GM18907 (cell line): ENCODE measurements around the gene PPY.
"Not testable (repeated sequence)": the region's sequence is repeated elsewhere in the genome, so short reads cannot be mapped to it uniquely, and the experiment has no call there.

ENCODE experiments used
- ATAC-seq: cut with Tn5 transposase; IDR thresholded peaks from one replicate; pipeline ENCODE4 v1.9.1; 2021; ENCODE audit warnings: mild to moderate bottlenecking, moderate library complexity; ENCODE audit not compliant: unreplicated experiment

Gene PPY

DNA sequence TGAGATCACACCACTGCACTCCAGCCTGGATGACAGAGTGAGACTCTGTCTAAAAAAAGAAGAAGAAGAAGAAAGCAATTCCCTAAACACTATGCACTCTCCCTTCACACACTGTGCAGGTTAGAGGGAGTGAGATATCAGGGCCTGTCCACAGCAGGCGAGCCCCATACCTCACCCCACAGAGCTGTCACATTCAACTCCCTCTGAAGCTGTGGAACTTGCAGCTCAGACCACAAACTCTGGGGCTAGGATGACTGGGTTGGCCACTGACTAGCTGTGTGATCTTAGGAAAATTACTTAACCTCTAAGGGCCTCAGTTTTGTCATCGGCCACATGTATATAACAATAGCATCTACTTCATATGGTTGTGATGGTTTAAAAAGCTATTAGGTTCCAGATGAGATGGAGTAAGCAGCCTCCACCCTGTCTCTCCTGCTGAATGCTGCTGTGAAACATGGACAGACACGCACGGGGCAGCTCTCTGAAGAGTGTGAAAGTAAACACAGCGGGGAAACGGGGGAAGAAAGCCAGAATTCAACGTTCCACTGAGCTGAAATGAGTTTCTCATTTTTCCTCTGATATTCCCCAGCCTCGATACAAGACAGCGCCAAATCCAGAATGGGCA lies 25.1 kb upstream of the PPY start:
- ATAC-seq: no peak

DNA sequence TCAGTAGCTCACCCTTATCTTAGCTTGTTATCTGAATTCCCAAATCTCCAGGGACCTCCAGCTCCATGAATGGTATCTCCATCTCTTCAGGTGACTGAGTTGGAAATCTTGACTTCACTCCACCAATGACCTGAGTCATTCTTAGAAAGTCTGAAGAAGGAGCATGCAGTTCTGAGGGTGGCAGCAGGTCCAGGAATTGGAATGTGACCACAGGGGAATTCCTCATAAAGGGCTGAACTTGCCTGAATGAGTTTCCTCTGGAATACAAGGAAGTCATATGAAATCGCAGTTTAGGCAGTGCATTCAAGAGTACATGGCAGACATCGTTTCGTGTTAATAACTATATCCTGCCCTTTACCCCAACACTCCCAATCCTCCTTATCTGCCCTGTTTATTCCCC lies 24.0 kb upstream of the PPY start:
- no peak for ATAC-seq

DNA sequence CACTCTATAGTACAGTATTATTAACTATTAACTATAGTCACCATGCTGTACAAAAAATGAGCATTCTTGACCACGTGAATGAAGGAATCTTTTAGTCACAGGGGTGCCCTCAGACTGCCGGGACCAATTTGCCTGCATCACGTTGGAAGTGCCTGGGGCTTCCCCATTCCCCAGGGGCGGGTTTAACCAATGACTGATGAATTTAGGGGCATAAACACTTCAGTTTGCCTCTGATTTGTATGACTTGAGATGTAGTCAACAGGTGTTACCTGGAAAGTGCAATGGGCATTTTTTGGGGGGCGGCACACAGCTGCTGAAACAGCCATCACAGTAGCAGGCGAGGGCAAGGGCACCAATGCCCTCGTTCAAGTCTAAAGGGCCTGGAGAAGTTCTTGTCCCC lies 20.2 kb upstream of the PPY start:
- no peak for ATAC-seq

DNA sequence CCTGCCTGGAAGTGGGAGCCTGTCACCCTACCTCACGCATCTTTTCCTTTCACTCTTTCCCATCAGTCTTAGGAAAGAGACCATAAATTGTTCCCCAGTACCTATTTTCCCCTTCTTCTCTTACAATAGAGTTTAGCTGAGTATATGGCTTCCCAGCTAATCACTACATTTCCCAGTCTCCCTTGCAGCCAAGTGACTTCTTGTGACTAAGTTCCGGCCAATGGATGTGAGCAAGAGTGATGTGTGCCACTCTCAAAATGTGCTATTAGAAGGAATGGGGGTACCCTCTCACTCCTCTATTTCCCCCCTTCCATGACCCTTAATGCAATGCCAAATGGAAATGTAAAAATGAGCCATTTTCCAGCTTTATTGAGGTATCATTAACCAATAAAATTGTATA lies 19.7 kb upstream of the PPY start:
- no peak for ATAC-seq

DNA sequence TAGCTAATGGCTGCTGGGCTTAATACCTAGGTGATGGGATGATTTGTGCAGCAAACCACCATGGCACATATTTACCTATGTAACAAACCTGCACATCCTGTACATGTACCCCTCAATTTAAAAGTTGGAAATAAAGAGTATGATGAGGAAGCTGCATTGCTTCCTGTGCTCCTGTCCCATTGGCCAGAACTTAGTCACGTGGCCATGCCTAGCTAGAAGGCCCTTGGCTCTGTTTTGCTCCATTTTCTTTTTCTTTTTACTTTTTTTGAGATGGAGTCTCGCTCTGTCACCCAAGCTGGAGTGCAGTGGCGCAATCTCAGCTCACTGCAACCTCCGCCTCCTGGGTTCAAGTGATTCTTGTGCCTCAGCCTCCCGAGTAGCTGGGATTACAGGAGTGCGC lies 19.0 kb upstream of the PPY start:
- ATAC-seq: not testable (repeated sequence)

DNA sequence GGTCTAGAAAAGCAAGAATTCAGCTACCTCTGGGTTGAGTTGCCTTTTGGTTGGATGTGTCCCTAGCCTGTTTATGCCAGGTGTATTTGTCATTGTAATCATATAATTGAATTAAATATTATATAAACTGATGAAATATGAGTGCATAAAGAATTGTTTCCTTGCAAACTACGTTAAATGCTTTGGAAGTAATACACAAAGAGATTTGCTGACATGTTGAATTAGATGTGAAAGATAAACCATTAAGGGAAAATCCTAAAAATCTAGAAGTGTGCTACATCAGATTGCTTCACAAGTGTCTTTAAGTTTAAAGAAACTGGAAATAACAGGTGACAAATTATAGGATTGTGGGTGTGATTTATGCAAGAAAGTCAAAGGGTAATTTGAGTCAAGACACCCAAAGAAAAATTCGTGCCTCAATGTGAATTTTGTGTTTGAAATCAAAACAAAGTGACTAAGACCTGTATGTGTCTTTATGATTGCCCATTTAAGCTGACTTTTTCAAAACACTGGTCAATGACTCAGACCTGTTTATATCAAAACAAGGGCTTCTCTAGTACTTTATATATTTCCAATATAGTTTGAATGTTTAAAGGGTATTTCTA lies 16.6 kb upstream of the PPY start:
- ATAC-seq: no peak

DNA sequence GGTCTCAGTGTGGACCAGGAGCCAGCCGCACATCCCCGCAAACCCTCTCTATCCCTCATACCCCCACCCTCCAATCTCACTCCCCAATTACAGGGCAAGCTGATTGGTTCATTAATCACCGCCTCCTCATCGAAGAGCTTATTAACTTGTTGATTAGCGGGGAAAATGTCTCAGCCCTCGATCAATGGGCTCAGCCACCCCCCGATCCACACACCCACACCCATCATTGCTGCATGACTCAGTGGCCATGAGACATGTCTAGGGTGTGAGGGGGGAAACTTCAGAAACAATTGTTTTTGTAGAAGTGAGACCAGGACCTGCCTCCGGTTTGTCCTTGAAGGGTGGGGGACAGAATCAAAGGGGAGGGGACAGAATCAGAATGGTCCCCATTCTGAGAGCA lies 13.9 kb upstream of the PPY start:
- ATAC-seq: no peak

DNA sequence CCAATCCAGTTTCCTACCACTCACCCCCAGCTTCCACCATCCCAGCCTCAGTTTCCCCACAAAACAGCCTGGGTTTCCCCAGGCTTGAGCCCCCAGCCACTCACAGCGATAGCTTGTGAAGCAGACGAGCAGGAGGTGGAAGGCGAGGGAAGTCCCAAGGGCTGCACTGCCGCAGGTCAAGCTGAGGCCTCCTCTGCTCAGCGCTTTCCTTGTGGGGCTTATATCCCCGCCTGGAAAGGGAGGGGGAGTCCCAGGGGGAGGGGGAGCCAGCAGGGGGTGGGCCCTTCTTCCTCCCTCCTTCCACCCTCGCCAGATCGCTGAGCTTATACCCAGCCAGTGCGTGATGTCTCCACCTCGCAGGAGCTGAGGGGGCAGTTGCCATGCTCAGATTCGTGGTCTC lies 11.5 kb upstream of the PPY start, which contains the start of gene PYY:
TSS of gene PYY (minus strand) at position 195 of the 400 bp plus-strand sequence. CDS start 457 bp downstream, outside the sequence.
- ATAC-seq: no peak

DNA sequence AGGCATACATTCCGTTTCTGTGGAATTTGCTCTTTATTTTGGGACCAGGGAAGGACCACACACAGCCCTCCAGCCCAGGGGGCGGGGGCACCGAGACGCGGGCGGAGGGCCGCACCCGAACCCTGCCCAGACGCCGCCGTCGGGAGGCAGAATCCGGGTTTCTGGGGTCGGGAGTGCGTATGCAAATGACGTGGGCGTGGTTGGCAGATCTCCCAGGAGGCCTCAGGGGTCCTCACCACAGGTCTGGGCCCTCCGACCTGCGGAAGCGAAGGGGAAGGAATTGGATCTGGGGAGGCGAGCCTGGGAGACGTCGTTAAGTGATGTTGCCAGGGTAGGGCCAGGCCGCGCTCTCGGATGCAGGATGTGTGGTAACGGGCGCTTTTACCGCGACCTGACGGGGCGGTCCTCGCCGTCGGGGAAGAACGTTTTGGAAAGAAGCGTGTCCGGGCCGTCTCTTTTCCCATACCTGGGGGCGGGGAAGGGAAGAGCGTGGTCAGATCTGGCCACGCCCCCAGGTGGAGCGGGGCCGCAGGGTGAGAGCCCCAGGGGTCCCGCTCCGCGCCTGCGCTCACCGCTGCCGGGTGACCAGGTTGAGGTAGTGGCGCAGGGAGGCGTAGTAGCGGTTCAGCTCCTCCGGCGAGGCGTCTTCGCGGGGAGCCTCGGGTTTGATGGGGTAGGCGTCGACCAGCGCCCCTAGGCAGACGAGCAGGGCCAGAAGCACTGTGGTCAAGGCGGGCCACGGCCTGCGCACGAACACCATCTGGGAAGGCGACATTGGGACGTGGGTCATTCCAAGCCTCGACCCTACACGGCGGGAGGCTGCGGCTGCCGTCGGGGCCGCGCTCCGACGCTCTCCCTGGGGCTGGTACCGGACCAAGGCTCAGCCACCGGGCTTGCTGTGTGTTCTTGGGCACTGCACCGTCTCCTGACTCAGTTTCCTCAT lies 10.7 kb upstream of the PPY start:
- ATAC-seq: no peak

DNA sequence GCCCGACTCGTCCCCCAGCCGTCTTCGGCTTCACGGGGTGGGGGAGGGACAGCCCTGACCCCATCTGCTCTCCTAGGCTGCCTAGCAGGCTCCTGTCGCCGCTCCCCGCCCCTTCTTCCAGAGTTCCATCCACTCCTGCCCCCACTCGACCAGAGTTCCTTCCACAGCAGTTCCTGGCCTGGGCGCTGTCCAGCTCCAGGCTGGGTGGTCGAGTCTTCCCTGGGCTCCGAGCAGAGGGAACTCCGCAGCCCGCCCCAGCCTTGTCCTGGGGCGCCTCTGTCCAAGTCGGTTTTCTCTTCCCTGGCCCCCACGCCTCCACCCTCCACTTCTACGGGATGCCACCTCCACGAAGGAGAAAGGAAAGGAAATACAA lies 10.1 kb upstream of the PPY start:
- ATAC-seq: no peak

DNA sequence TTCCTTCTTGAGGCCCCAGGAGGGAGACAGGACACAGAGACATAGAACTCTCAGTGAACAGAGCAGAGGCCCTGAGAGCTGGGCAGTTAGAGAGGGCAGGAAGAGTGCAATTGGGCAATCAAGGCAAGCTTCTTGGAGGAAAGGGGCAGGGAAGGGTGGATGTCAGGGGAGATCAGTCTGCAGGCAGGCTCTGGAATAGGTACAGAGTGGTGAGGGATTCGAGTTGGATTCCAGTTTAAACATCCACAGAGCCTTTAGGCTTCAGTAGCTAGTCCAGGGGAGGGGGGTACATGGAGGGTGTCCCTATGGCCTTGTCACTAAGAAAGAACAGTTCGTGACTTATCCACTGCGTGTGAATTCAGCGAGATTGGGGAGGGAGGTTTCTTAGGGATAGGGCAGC lies 9.5 kb upstream of the PPY start:
- no peak for ATAC-seq

DNA sequence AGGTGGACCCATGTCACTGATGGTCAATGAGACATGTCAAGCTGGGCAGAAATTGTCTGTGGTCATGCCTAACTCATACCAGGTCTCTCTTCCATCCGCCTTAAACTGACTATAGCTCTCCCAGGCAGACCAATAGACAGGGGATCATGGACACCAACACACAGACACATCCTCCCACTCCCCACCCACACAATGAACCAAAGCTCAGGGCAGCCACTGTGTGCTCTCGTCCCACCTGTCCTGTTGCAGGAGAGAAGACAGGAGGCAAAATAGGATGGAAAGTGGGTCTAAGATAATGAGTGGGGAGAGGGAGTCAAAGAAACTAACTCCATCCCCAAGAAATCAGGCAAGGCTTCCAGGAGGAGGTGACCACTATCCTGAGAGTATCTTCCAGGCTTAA lies 8.3 kb upstream of the PPY start:
- ATAC-seq: no peak

DNA sequence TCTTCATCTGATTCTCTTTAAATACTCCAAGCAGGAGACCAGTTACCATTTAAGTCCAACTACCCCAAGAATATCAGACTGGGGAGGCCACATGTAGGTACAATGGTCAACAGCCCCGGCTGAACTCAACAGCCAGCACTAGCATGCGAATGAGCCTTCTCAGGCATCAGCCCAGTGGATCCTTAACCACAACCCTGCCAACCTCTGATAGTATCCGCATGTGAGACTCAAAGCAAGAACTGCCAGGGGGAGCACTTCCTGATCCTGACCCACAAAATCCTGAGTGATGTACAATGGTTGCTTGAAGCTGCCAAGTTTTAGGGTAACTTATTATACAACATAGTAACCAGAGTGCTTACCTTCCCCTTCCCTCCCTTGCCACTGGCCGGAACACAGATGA lies 7.5 kb upstream of the PPY start:
- ATAC-seq: no peak

DNA sequence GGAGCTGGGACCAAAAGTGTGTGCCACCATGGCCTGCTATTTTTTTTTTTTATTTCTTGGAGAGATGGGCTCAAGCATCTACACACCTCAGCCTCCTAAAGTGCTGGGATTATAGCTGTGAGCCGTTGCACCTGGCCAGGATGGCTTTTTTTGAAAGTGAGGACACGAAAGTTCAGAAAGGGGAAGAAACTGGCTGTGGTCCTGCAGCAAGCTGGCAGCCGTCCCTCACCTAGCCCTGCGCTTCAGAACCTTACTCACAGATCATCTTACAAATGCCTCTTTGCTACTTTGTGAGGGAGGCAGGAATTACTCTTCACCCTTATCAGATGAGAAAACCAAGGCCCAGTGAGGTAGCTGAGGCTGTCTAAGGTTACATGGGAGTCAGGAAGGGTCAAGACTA lies 4.5 kb upstream of the PPY start:
- ATAC-seq: no peak

DNA sequence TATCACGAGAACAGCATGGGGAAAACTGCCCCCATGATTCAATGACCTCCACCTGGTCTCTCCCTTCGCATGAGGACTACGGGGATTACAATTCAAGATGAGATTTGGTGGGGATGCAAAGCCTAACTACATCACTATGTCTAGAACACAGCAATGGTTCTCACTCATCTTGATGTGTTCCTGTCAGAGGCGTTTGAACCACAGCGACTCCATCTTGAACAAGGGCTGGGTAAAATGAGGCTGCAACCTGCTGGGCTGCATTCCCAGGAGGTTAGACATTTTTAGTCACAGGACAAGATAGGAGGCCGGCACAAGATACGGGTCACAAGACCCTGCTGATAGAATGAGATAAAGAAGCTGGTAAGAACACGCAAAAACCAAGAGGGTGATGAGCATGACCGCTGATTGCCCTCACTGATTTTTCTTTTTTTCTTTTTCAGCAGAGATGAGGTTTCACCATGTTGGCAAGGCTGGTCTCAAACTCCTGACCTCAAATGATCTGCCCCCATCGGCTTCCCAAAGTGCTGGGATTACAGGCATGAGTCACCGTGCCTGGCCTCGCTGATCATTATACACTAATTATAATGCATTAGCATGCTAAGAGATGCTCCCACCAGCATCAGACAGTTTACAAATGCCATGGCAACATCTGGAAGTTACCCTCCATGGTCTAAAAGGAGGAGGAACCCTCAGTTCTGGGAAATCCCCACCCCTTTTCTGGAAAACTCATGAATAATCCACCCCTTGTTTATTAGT lies 3.0 kb upstream of the PPY start:
- no peak for ATAC-seq

DNA sequence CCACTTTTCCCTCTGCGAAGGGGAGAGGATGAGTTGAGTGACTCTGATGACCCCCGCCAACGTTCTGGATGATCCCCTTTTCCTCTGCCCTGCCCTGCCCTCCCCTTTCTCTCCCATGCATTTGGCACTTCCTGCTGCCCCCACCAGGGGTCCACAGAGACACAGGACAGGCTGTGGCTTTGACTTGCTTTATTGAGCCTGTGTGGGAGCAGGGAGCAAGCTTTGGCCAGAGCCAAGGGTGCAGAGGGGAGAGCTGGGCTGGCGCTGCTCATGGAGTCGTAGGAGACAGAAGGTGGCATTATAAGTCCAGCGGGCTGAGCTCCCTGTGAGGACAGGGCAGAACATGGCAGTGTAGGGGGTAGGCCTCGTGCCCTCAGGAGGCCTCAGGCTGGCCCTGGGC lies 1.6 kb downstream of the PPY start:
- no peak for ATAC-seq

DNA sequence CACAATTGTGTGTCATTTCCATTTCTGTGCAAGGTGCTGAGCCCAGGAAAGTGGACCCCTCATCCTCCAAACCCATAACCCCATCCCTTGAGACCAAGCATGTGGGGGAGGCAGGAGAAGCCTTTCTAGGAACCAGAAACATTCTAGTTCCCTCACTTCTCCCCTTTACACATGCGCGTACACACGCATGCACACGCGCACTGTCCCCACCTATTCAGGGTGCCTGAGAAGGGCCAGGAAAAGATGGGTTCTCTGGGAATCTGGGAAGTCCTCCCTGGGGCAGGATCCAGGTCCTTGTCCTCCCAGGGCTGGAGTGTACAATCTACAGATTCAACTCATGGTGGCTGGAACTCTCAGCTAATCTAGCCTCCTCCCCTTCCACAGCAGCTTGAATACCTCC lies 2.4 kb downstream of the PPY start:
- no peak for ATAC-seq

DNA sequence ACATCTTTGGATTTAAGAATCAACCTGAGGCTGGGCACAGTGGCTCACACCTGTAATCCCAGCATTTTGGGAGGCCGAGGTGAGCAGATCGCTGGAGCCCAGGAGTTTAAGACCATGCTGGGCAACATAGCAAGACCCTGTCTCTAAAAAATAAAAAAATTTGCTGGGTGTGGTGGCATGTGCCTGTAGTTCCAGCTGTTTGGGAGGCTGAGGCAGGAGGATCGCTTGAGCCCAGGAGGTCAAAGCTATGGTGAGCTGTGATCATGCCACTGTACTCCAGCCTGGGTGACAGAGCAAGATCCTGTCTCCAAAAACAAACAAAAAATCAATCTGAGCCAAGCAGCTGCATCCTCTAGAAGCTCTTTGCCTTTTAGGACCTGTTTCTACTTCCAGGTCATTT lies 2.8 kb downstream of the PPY start:
- ATAC-seq: not testable (repeated sequence)

DNA sequence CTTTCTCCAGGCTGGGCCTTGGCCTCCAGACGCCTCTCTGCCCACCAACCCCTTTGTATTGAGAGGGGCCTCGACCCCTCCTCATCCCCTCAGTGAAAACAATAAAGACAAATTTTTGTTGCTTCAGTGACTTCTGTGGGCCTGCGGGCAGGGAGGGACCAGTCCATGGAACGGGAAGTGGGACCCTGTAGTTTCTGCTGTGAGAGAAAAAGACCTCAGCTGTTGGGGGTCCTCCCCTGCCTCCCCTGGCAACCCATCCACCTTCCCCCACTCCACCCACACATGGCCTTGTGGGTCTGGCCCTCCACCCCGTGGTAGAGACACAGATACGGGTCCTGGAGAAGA lies 3.5 kb downstream of the PPY start:
- ATAC-seq: no peak

DNA sequence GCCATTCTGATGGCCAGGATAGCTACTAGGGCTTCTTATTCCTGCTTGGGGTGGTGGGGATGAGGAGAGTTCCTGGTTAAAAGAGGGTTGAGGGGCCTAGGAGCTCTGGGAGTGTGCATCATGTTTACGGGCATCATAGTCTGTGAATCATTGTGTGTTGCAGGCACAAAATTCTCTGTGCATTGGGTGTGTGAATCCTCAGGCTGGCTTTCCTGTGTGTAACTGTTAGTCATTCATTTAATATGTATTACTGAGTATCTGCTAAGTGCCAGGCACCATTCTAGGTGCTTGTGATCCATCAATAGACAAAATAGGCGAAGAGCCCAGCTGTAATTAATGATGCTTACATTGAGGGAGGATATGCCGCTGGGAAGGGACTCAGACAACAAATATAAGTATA lies 5.8 kb downstream of the PPY start:
- no peak for ATAC-seq

DNA sequence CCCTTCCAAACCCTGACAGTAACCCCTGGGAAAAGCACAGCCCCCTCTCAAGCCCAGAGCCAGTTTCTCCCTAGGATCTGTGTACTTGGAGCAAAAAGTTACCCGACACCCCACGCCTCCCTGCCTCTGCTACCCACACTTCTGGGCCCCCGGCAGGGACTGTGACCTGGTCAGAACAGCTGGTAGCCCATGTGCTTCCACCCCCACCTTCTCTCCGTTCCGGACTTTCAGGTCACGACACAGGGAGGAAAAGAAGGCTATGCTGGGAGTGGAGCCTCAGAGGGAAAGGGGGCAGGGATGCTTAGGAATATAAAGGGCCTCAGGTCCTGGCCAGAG lies 6.4 kb downstream of the PPY start:
- ATAC-seq: no peak
